GM19238 (cell line): ENCODE measurements around the gene NAPB.
"Not testable (repeated sequence)": the region's sequence is repeated elsewhere in the genome, so short reads cannot be mapped to it uniquely, and the experiment has no call there.

Experiments
- DNase-seq: peaks from one replicate; pipeline ENCODE4 v3.0.0; 2011; ENCODE audit warnings: low spot score; ENCODE audit not compliant: insufficient read length

Gene NAPB

GRCh38 chr20:23420943-23421931, at the start of gene NAPB:
Gene NAPB (minus strand): TSS chr20:23421488. CDS start chr20:23421402, 86 bp downstream.
- DNase-seq, result peak; percentile 91

- DNase-seq, result not testable (repeated sequence)
Measured at GRCh38 chr20:23466961-23467360, 45.7 kb upstream of the NAPB start.

- DNase-seq, result no peak
Measured at GRCh38 chr20:23461180-23461579, 39.9 kb upstream of the NAPB start.

- DNase-seq, result no peak
Measured at GRCh38 chr20:23459461-23460150, 38.3 kb upstream of the NAPB start.

- DNase-seq, result no peak
Measured at GRCh38 chr20:23456873-23457272, 35.6 kb upstream of the NAPB start.

GRCh38 chr20:23456409-23456808, 35.1 kb upstream of the NAPB start:
- DNase-seq, result no peak

GRCh38 chr20:23455639-23456038, 34.4 kb upstream of the NAPB start:
- no peak for DNase-seq

- no peak for DNase-seq
Measured at GRCh38 chr20:23454816-23455215, 33.5 kb upstream of the NAPB start.

GRCh38 chr20:23453549-23454543, 32.6 kb upstream of the NAPB start:
- no peak for DNase-seq

- DNase-seq, result no peak
Measured at GRCh38 chr20:23452776-23453175, 31.5 kb upstream of the NAPB start, which contains the start of gene CST11. Gene CST11 (minus strand): TSS chr20:23452876. CDS start chr20:23452811, 65 bp downstream.

- no peak for DNase-seq
Measured at GRCh38 chr20:23451956-23452487, 30.7 kb upstream of the NAPB start.

- DNase-seq, result no peak
Measured at GRCh38 chr20:23450877-23451276, 29.6 kb upstream of the NAPB start.

GRCh38 chr20:23449421-23449820, 28.1 kb upstream of the NAPB start:
- no peak for DNase-seq

GRCh38 chr20:23448167-23448566, 26.9 kb upstream of the NAPB start:
- no peak for DNase-seq

- no peak for DNase-seq
Measured at GRCh38 chr20:23446505-23446904, 25.2 kb upstream of the NAPB start.

GRCh38 chr20:23445596-23446217, 24.4 kb upstream of the NAPB start:
- DNase-seq, result no peak

GRCh38 chr20:23444859-23445258, 23.6 kb upstream of the NAPB start:
- no peak for DNase-seq

GRCh38 chr20:23442436-23442835, 21.1 kb upstream of the NAPB start:
- DNase-seq, result no peak

- DNase-seq, result peak; percentile 61
Measured at GRCh38 chr20:23441850-23442313, 20.6 kb upstream of the NAPB start.

GRCh38 chr20:23440004-23440403, 18.7 kb upstream of the NAPB start:
- DNase-seq, result no peak
